Skin epidermis (tissue), 12 donors: ENCODE data around the gene RHBG.

Experiments
- H3K27ac ChIP-seq, 21 experiments: fragments of 200-600 bp; sonication (generic) in 11 of 21; one replicate each; pipeline ENCODE4 v1.5.0; 2020; ENCODE audit warnings: mild to moderate bottlenecking in 3 of 21, inconsistent platforms in 2 of 21, moderate library complexity in 2 of 21
- H3K4me3 ChIP-seq, 7 experiments: fragments of 200-600 bp; sonication (generic) in 2 of 7; one replicate each; pipeline ENCODE4 v1.5.0; 2020; ENCODE audit warnings: inconsistent platforms in 2 of 7, mild to moderate bottlenecking in 2 of 7, moderate library complexity in 1 of 7

The RHBG gene

GRCh38 chr1:156421939-156422601, 53.1 kb downstream of the RHBG start:
- Histone ChIP-seq H3K27ac (no peak overlapping the region), H3K4me3 (peak overlapping the region in 6 of 7 experiments; percentile 12 to 33 (median 25))

- Histone ChIP-seq H3K27ac (no peak overlapping the region), H3K4me3 (no peak overlapping the region)
Observed at GRCh38 chr1:156422602-156423091, 53.6 kb downstream of the RHBG start.

GRCh38 chr1:156423422-156424352, 54.7 kb downstream of the RHBG start:
- no peak overlapping the region for H3K4me3 ChIP-seq
- H3K27ac ChIP-seq, result no peak overlapping the region

GRCh38 chr1:156424806-156425432, 55.9 kb downstream of the RHBG start:
- H3K27ac ChIP-seq, result no peak overlapping the region
- no peak overlapping the region for H3K4me3 ChIP-seq

- no peak overlapping the region for H3K27ac ChIP-seq
- no peak overlapping the region for H3K4me3 ChIP-seq
Observed at GRCh38 chr1:156425943-156426342, 56.9 kb downstream of the RHBG start.

GRCh38 chr1:156427957-156428356, 58.9 kb downstream of the RHBG start:
- H3K4me3 ChIP-seq, result no peak overlapping the region
- no peak overlapping the region for H3K27ac ChIP-seq

- H3K4me3 ChIP-seq, result no peak overlapping the region
- H3K27ac ChIP-seq, result no peak overlapping the region
Observed at GRCh38 chr1:156428746-156429288, 59.8 kb downstream of the RHBG start.

GRCh38 chr1:156429313-156430060, 60.5 kb downstream of the RHBG start:
- no peak overlapping the region for H3K27ac ChIP-seq
- H3K4me3 ChIP-seq, result no peak overlapping the region

GRCh38 chr1:156430303-156430702, 61.3 kb downstream of the RHBG start:
- H3K4me3 ChIP-seq, result no peak overlapping the region
- no peak overlapping the region for H3K27ac ChIP-seq

- H3K4me3 ChIP-seq, result no peak overlapping the region
- H3K27ac ChIP-seq, result no peak overlapping the region
Observed at GRCh38 chr1:156430866-156431265, 61.9 kb downstream of the RHBG start.

- no peak overlapping the region for H3K4me3 ChIP-seq
- H3K27ac ChIP-seq, result no peak overlapping the region
Observed at GRCh38 chr1:156431366-156431765, 62.4 kb downstream of the RHBG start.

- Histone ChIP-seq H3K4me3 (no peak overlapping the region), H3K27ac (no peak overlapping the region)
Observed at GRCh38 chr1:156431769-156432668, 63.0 kb downstream of the RHBG start.

- Histone ChIP-seq H3K4me3 (no peak overlapping the region), H3K27ac (no peak overlapping the region)
Observed at GRCh38 chr1:156432669-156433018, 63.6 kb downstream of the RHBG start.

GRCh38 chr1:156433032-156433431, 64.0 kb downstream of the RHBG start:
- no peak overlapping the region for H3K27ac ChIP-seq

GRCh38 chr1:156433602-156434001, 64.6 kb downstream of the RHBG start:
- Histone ChIP-seq H3K27ac (no peak overlapping the region), H3K4me3 (no peak overlapping the region)

More at GRCh38 chr1:156433032-156433431, 64.0 kb downstream of the RHBG start:
- no peak overlapping the region for H3K4me3 ChIP-seq
